HL-60/S4 (cell line): ENCODE results near the gene PYGM.

Experiments used
- in situ Hi-C: fragments of 300-500 bp; cut with MboI; formaldehyde crosslinking; loops from 2 replicates; pipeline ENCODE4 v1.14.3; 2022; ENCODE audit warnings: low sequenced_read_pairs

Gene PYGM

GRCh38 chr11:64759722-64760719 lies at the start of gene PYGM:
Gene PYGM, minus strand, starts transcription at chr11:64759974. Its CDS starts 76 bp downstream, at chr11:64759898.
- in situ Hi-C loops, result no loop called here

- in situ Hi-C loops, result no loop called here
These were observed 45.7 kb upstream of the PYGM start for GRCh38 chr11:64805481-64805880.

GRCh38 chr11:64804346-64805210 lies 44.8 kb upstream of the PYGM start:
- in situ Hi-C loops, result no loop called here

GRCh38 chr11:64803846-64804345 lies 44.1 kb upstream of the PYGM start:
- in situ Hi-C loops, result no loop called here

GRCh38 chr11:64803158-64803845 lies 43.5 kb upstream of the PYGM start, which contains the start of gene MAP4K2:
Gene MAP4K2, minus strand, starts transcription at chr11:64803214. Its CDS starts 65 bp downstream, at chr11:64803149.
- in situ Hi-C loops, result no loop called here

GRCh38 chr11:64802370-64803157 lies 42.8 kb upstream of the PYGM start:
- in situ Hi-C loops, result no loop called here

GRCh38 chr11:64801561-64802369 lies 42.0 kb upstream of the PYGM start:
- in situ Hi-C loops, result no loop called here

GRCh38 chr11:64801158-64801464 lies 41.3 kb upstream of the PYGM start:
- in situ Hi-C loops, result no loop called here

- in situ Hi-C loops, result no loop called here
These were observed 40.8 kb upstream of the PYGM start for GRCh38 chr11:64800303-64801157.

- in situ Hi-C loops, result no loop called here
These were observed 40.0 kb upstream of the PYGM start for GRCh38 chr11:64799623-64800302.

GRCh38 chr11:64799256-64799622 lies 39.5 kb upstream of the PYGM start:
- in situ Hi-C loops, result no loop called here

GRCh38 chr11:64796757-64797541 lies 37.2 kb upstream of the PYGM start:
- in situ Hi-C loops, result no loop called here

- in situ Hi-C loops, result no loop called here
These were observed 36.4 kb upstream of the PYGM start for GRCh38 chr11:64796047-64796756.

GRCh38 chr11:64794526-64794925 lies 34.8 kb upstream of the PYGM start:
- in situ Hi-C loops, result no loop called here

- in situ Hi-C loops, result no loop called here
These were observed 33.7 kb upstream of the PYGM start for GRCh38 chr11:64793271-64794160.
